Endodermal cell (in vitro differentiated cells): ENCODE measurements around the gene C19orf81. TPM values are rescaled to one million over a fixed set of nuclear protein-coding genes. Genes with fewer than 3 reads are reported as not detected.

Source experiments
- DNase-seq: peaks from one replicate; pipeline ENCODE4 v3.0.0-alpha.2; 2017
- H3K27ac ChIP-seq: 2 replicates; pipeline ENCODE4 v1.5.1; 2013; ENCODE audit warnings: mild to moderate bottlenecking, low read depth, low read length, moderate library complexity
- H3K27me3 ChIP-seq: 2 replicates; pipeline ENCODE4 v1.6.1; 2013; ENCODE audit warnings: mild to moderate bottlenecking, low read length, moderate library complexity; ENCODE audit not compliant: insufficient read depth, control insufficient read depth, poor library complexity, severe bottlenecking
- H3K36me3 ChIP-seq: 2 replicates; pipeline ENCODE4 v1.7.0; 2013; ENCODE audit warnings: mild to moderate bottlenecking, low read length, moderate library complexity; ENCODE audit not compliant: control insufficient read depth, insufficient read depth
- H3K4me1 ChIP-seq: one replicate; pipeline ENCODE4 v1.7.0; 2013; ENCODE audit warnings: low read length; ENCODE audit not compliant: control insufficient read depth, insufficient read depth
- H3K4me3 ChIP-seq: 2 replicates; pipeline ENCODE4 v1.5.1; 2013; ENCODE audit warnings: mild to moderate bottlenecking, low read length, moderate library complexity
- H3K9ac ChIP-seq: 2 replicates; pipeline ENCODE4 v1.6.1; 2013; ENCODE audit warnings: mild to moderate bottlenecking, low read length, moderate library complexity; ENCODE audit not compliant: poor library complexity, severe bottlenecking; ENCODE audit errors: extremely low read depth
- H3K9me3 ChIP-seq: 2 replicates; pipeline ENCODE4 v1.6.1; 2013; ENCODE audit warnings: mild to moderate bottlenecking, low read length, moderate library complexity; ENCODE audit not compliant: control insufficient read depth
- H3K27ac Mint-ChIP-seq: 2 replicates; pipeline ENCODE4 v1.8.0; 2020; ENCODE audit warnings: mixed read lengths
- H3K27me3 Mint-ChIP-seq: 2 replicates; pipeline ENCODE4 v1.8.0; 2021; ENCODE audit warnings: mild to moderate bottlenecking, mixed read lengths; ENCODE audit not compliant: insufficient read depth
- H3K36me3 Mint-ChIP-seq: 2 replicates; pipeline ENCODE4 v1.8.0; 2020; ENCODE audit warnings: low read depth, mixed read lengths
- H3K4me1 Mint-ChIP-seq: 2 replicates; pipeline ENCODE4 v1.8.0; 2020; ENCODE audit warnings: mixed read lengths
- H3K4me3 Mint-ChIP-seq: 2 replicates; pipeline ENCODE4 v1.8.0; 2020; ENCODE audit warnings: mild to moderate bottlenecking, moderate library complexity, mixed read lengths
- H3K9me3 Mint-ChIP-seq: 2 replicates; pipeline ENCODE4 v1.8.0; 2020; ENCODE audit warnings: mild to moderate bottlenecking, mixed read lengths
- WGBS, 2 experiments: methylation state at CpG; one replicate each; pipeline versions ENCODE4 v1.1.5 to v1.1.7; 2013; ENCODE audit warnings: missing lambda C conversion rate in 2 of 2, mixed read lengths in 1 of 2; ENCODE audit not compliant: insufficient coverage in 1 of 2, insufficient read length in 1 of 2; 5-methylcytosine and 5-hydroxymethylcytosine counted together
- total RNA-seq, 2 donors: library from RNA; stranded (reverse); fragmentation: NEBNext Ultra II Directional in 1 of 2; extraction: Animal tissue kit (Norgen Biotek cat#: 25700) in 1 of 2; gene quantifications; 2 replicates in 1 of 2; 3 replicates in 1 of 2; pipeline ENCODE4 v1.2.1, GENCODE V29; 2021
- TF ChIP-seq, protein P1 (sequence below): fragments of 200-600 bp; sonication (generic); conservative IDR thresholded peaks from 2 replicates; pipeline ENCODE4 v1.5.0; 2021; ENCODE audit warnings: antibody characterized with exemption, mild to moderate bottlenecking

The C19orf81 gene
- total RNA-seq, 2 donors from 2014 or later, result 11.3 to 26.8 TPM

DNA sequence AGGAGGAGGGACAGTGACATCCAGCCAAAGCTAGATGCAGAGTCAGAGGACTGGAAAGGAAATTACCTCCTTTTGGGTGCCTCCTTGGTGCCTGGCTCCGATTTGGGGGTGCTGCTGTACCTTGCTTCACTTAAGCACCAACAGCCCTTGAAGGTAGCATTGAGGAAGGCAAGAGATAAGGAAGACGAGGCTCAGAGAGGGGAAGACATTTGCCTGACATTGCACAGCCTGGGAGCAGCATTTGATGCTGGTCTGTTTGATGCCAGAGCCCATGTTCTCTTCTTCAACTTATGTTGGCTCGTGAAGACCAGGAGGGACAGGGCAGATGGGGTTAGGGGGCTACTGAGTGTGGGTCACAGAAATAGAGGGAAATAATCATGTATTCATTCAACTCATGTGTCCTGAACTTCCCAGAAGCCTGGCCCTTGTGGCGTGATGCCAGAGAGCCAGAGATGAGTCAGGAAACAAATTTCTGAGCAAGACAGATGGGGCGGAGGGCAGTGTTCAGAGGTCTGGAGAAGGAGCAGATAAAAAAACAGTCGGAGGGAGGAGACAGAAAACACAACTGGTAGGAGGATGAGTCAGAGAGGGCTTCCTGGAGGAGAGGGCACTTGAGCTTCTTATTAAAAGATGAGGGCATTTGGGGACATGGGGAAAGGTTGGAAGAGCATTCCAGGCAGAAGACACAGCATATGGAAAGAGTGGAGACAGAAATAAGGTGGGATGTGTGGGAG lies 3.0 kb upstream of the C19orf81 start:
- no peaks in the 10 kb centered on the region for H3K4me1 Mint-ChIP-seq
- no peak overlapping the region for H3K27ac Mint-ChIP-seq
- no peak overlapping the region for H3K9ac ChIP-seq

DNA sequence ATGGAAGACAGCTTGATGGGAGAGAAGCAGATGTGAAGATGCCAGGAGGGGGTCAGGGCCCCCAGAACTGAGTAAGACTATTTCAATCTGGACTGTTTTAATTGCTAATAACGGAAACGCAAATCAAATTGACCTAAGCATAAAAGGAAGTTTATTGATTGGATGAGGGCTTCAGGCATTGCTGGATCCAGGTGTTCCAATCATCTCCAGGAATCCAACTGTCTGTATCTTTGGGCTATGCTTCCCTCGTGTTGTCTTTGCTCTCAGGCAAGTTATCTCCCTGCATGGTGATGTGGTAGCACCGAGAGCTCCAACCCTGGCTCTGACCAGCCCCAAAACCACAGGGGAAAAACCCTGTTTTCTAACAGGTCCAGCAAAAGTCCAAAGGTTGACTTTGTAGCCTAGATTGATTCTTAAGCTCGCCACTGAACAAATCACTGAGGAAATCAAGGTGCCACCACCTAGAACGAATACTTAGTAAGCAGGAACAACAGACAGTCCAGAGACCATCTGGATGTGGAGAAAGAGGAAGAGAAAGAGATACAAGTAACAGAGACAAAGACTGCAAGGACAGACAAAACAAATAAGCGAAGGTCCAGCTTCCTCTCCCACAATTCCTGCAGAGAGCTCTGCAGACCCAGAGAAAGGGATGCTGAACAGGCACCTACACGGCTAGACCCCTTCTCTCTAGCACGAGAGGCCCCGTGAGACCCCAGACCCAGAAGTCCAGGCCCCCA lies 1.2 kb upstream of the C19orf81 start:
- no peaks in the 10 kb centered on the region for H3K4me1 Mint-ChIP-seq
- Histone ChIP-seq H3K36me3 (no peaks in the 10 kb centered on the region), H3K4me1 (no peaks in the 10 kb centered on the region), H3K4me3 (no peak overlapping the region), H3K27me3 (peaks cover 21% of the 10 kb centered on the region), H3K9me3 (peaks cover 21% of the 10 kb centered on the region), H3K27ac (no peak overlapping the region), H3K9ac (no peak overlapping the region)
- no peaks in the 10 kb centered on the region for H3K36me3 Mint-ChIP-seq
- H3K27ac Mint-ChIP-seq, result no peak overlapping the region
- DNase-seq, result no peak
- no peak overlapping the region for H3K4me3 Mint-ChIP-seq
- 67 to 71% methylated on average over 7 to 9 of the region's 10 CpGs for WGBS, 2 experiments
- H3K27me3 Mint-ChIP-seq, result peaks cover 16% of the 10 kb centered on the region
- H3K9me3 Mint-ChIP-seq, result no peaks in the 10 kb centered on the region
- TF ChIP-seq, protein P1, sequence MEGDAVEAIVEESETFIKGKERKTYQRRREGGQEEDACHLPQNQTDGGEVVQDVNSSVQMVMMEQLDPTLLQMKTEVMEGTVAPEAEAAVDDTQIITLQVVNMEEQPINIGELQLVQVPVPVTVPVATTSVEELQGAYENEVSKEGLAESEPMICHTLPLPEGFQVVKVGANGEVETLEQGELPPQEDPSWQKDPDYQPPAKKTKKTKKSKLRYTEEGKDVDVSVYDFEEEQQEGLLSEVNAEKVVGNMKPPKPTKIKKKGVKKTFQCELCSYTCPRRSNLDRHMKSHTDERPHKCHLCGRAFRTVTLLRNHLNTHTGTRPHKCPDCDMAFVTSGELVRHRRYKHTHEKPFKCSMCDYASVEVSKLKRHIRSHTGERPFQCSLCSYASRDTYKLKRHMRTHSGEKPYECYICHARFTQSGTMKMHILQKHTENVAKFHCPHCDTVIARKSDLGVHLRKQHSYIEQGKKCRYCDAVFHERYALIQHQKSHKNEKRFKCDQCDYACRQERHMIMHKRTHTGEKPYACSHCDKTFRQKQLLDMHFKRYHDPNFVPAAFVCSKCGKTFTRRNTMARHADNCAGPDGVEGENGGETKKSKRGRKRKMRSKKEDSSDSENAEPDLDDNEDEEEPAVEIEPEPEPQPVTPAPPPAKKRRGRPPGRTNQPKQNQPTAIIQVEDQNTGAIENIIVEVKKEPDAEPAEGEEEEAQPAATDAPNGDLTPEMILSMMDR, result no peak

More for the DNA sequence above, 3.0 kb upstream of the C19orf81 start:
- Mint-ChIP-seq H3K27me3 (peaks cover 11% of the 10 kb centered on the region), H3K4me3 (no peak overlapping the region), H3K9me3 (no peaks in the 10 kb centered on the region), H3K36me3 (no peaks in the 10 kb centered on the region)
- Histone ChIP-seq H3K4me1 (no peaks in the 10 kb centered on the region), H3K27me3 (peaks cover 21% of the 10 kb centered on the region), H3K36me3 (no peaks in the 10 kb centered on the region), H3K4me3 (no peak overlapping the region), H3K27ac (no peak overlapping the region), H3K9me3 (peaks cover 22% of the 10 kb centered on the region)
- TF ChIP-seq, protein P1, result no peak
- 51 to 56% methylated on average over 5 to 6 of the region's 6 CpGs for WGBS, 2 experiments
- no peak for DNase-seq

DNA sequence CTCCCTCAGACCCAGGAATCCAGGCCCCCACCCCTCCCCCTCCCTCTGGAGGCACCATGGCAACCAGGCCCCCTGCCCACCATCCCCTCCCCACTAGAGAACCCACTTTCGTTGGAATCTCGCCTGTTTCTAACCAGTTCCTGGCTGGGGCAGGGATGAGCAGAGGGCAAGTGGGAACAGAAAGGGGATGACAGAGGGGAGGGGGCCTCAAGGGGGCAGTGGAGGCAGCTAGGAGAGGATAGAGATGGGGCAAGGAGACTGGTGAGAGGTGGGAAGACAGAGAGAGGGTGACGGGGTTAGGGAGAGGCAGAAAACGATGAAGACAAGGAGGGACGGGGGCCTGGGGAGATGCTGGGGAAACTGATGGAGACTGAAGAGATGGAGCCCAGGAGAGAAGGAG lies 586 bp upstream of the C19orf81 start:
- Histone ChIP-seq H3K9ac (no peak overlapping the region), H3K27ac (no peak overlapping the region), H3K36me3 (no peaks in the 10 kb centered on the region), H3K4me3 (no peak overlapping the region), H3K27me3 (peaks cover 15% of the 10 kb centered on the region), H3K9me3 (peaks cover 15% of the 10 kb centered on the region), H3K4me1 (no peaks in the 10 kb centered on the region)
- no peak overlapping the region for H3K4me3 Mint-ChIP-seq
- H3K27ac Mint-ChIP-seq, result no peak overlapping the region
- H3K9me3 Mint-ChIP-seq, result no peaks in the 10 kb centered on the region
- DNase-seq, result peak; percentile 54
- TF ChIP-seq, protein P1, result no peak
- WGBS, 2 experiments, result 80% methylated on average over 5 of the region's 5 CpGs
- no peaks in the 10 kb centered on the region for H3K36me3 Mint-ChIP-seq
- H3K27me3 Mint-ChIP-seq, result peaks cover 19% of the 10 kb centered on the region
- peaks cover 3% of the 10 kb centered on the region for H3K4me1 Mint-ChIP-seq
